Neural cell (in vitro differentiated cells): ENCODE measurements around the gene OXSR1.

ENCODE experiments used
- EP300 ChIP-seq: fragments of 450-650 bp; conservative IDR thresholded peaks from 2 replicates; pipeline ENCODE4 v1.6.1; 2014; ENCODE audit warnings: antibody characterized with exemption, mild to moderate bottlenecking, moderate library complexity; ENCODE audit not compliant: poor library complexity, severe bottlenecking
- EZH2 ChIP-seq: fragments of 200-600, 300-800 bp; shearing (Covaris generic), sonication (generic); IDR thresholded peaks from 2 replicates; pipeline ENCODE4 v1.6.1; 2014; ENCODE audit warnings: antibody characterized with exemption, low read length, borderline replicate concordance, mild to moderate bottlenecking; ENCODE audit not compliant: insufficient read depth, poor library complexity, severe bottlenecking
- POLR2AphosphoS5 ChIP-seq: IDR thresholded peaks from 2 replicates; pipeline ENCODE4 v1.6.1; 2012
- RAD21 ChIP-seq: fragments of 450-650 bp; conservative IDR thresholded peaks from 2 replicates; pipeline ENCODE4 v1.6.1; 2014; ENCODE audit warnings: antibody characterized with exemption, mild to moderate bottlenecking, moderate library complexity
- SMC3 ChIP-seq: fragments of 450-650 bp; conservative IDR thresholded peaks from 2 replicates; pipeline ENCODE4 v1.6.1; 2014; ENCODE audit warnings: antibody characterized with exemption, mild to moderate bottlenecking, moderate library complexity; ENCODE audit not compliant: poor library complexity
- TF ChIP-seq, protein P1 (sequence below): fragments of 450-650 bp; IDR thresholded peaks from 2 replicates; pipeline ENCODE4 v1.5.1; 2014; ENCODE audit warnings: antibody characterized with exemption, mild to moderate bottlenecking, moderate library complexity; ENCODE audit not compliant: poor library complexity, severe bottlenecking

DNA sequence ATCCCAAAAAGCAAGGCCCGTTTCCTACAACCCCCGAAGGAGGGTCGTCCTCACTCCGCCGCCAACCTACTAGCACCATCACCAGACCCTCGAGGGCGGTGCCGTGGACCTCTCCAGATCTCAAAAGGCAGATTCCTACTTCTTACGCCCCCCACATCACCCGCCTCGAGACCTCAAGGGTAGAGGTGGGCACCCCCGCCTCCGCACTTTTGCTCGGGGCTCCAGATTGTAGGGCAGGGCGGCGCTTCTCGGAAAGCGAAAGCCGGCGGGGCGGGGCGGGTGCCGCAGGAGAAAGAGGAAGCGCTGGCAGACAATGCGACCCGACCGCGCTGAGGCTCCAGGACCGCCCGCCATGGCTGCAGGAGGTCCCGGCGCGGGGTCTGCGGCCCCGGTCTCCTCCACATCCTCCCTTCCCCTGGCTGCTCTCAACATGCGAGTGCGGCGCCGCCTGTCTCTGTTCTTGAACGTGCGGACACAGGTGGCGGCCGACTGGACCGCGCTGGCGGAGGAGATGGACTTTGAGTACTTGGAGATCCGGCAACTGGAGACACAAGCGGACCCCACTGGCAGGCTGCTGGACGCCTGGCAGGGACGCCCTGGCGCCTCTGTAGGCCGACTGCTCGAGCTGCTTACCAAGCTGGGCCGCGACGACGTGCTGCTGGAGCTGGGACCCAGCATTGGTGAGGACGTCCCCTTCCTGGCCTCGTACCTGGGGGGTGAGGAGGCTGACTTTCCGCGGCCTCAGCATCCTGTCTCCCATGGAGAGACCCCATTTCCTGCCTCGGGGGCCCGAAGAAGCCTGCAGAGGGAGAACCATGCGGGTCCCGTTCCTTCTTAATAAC is 26.8 kb upstream of the OXSR1 start, which contains the start of gene MYD88:
- TF ChIP-seq EZH2 (no peak), EP300 (no peak), POLR2AphosphoS5 (no peak), RAD21 (no peak), SMC3 (no peak)
- TF ChIP-seq, protein P1, sequence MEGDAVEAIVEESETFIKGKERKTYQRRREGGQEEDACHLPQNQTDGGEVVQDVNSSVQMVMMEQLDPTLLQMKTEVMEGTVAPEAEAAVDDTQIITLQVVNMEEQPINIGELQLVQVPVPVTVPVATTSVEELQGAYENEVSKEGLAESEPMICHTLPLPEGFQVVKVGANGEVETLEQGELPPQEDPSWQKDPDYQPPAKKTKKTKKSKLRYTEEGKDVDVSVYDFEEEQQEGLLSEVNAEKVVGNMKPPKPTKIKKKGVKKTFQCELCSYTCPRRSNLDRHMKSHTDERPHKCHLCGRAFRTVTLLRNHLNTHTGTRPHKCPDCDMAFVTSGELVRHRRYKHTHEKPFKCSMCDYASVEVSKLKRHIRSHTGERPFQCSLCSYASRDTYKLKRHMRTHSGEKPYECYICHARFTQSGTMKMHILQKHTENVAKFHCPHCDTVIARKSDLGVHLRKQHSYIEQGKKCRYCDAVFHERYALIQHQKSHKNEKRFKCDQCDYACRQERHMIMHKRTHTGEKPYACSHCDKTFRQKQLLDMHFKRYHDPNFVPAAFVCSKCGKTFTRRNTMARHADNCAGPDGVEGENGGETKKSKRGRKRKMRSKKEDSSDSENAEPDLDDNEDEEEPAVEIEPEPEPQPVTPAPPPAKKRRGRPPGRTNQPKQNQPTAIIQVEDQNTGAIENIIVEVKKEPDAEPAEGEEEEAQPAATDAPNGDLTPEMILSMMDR = no peak
